ENCODE data around the gene COG5.

GRCh38 chr7:107543338-107543993, 20.3 kb downstream of the COG5 start:
- no peak for TF ChIP-seq BACH2 (CRISPR knock-in tag; IDR thresholded peaks at IDR 0.05; ENCODE audit: borderline replicate concordance)
- TF ChIP-seq ZNF70 (CRISPR knock-in tag; IDR thresholded peaks at IDR 0.05), result no peak
- no peak for TF ChIP-seq ARNTL (CRISPR knock-in tag; IDR thresholded peaks at IDR 0.05; ENCODE audit: borderline replicate concordance, low read depth)
- no peak for TF ChIP-seq GLIS3 (CRISPR knock-in tag; IDR thresholded peaks at IDR 0.05)
- TF ChIP-seq, protein P1, sequence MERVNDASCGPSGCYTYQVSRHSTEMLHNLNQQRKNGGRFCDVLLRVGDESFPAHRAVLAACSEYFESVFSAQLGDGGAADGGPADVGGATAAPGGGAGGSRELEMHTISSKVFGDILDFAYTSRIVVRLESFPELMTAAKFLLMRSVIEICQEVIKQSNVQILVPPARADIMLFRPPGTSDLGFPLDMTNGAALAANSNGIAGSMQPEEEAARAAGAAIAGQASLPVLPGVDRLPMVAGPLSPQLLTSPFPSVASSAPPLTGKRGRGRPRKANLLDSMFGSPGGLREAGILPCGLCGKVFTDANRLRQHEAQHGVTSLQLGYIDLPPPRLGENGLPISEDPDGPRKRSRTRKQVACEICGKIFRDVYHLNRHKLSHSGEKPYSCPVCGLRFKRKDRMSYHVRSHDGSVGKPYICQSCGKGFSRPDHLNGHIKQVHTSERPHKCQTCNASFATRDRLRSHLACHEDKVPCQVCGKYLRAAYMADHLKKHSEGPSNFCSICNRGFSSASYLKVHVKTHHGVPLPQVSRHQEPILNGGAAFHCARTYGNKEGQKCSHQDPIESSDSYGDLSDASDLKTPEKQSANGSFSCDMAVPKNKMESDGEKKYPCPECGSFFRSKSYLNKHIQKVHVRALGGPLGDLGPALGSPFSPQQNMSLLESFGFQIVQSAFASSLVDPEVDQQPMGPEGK (CRISPR knock-in tag; IDR thresholded peaks at IDR 0.05; ENCODE audit: borderline replicate concordance), result no peak
- TF ChIP-seq RARB (CRISPR knock-in tag; IDR thresholded peaks at IDR 0.05), result no peak
- TF ChIP-seq ZNF8 (CRISPR knock-in tag; IDR thresholded peaks at IDR 0.05), result no peak
